Adipocyte (in vitro differentiated cells): ENCODE results near the gene RAB11FIP3.

Experiments used
- DNase-seq: peaks from one replicate; pipeline ENCODE4 v3.0.0-alpha.2; 2015; ENCODE audit warnings: low read depth
- H3K27me3 ChIP-seq: replicated peaks from 2 replicates; pipeline ENCODE4 v1.7.0; 2013; ENCODE audit warnings: mild to moderate bottlenecking, low read length, moderate library complexity; ENCODE audit not compliant: control insufficient read depth, insufficient read depth
- H3K36me3 ChIP-seq: 2 replicates; pipeline ENCODE4 v1.7.0; 2013; ENCODE audit warnings: low read length, mild to moderate bottlenecking, moderate library complexity; ENCODE audit not compliant: control insufficient read depth, insufficient read depth, severe bottlenecking
- H3K4me1 ChIP-seq: 2 replicates; pipeline ENCODE4 v1.7.0; 2013; ENCODE audit warnings: mild to moderate bottlenecking, low read length, moderate library complexity; ENCODE audit not compliant: control insufficient read depth, insufficient read depth
- H3K4me3 ChIP-seq: 2 replicates; pipeline ENCODE4 v1.7.0; 2013; ENCODE audit warnings: mild to moderate bottlenecking, low read length, moderate library complexity
- H3K9ac ChIP-seq: 2 replicates; pipeline ENCODE4 v1.7.0; 2013; ENCODE audit warnings: mild to moderate bottlenecking, low read length, moderate library complexity
- H3K9me3 ChIP-seq: 2 replicates; pipeline ENCODE4 v1.7.0; 2013; ENCODE audit warnings: mild to moderate bottlenecking, low read length, moderate library complexity; ENCODE audit not compliant: control insufficient read depth

The RAB11FIP3 gene

GRCh38 chr16:563072-563644, 137.7 kb downstream of the RAB11FIP3 start:
- H3K27me3 ChIP-seq, result peaks cover 14% of the 10 kb centered on the region
- no peak overlapping the region for H3K4me3 ChIP-seq
- no peaks in the 10 kb centered on the region for H3K36me3 ChIP-seq
- peaks cover 10% of the 10 kb centered on the region for H3K4me1 ChIP-seq
- H3K9ac ChIP-seq, result no peak overlapping the region
- H3K9me3 ChIP-seq, result no peaks in the 10 kb centered on the region
- no peak for DNase-seq

- H3K36me3 ChIP-seq, result no peaks in the 10 kb centered on the region
- no peak overlapping the region for H3K4me3 ChIP-seq
- H3K9ac ChIP-seq, result no peak overlapping the region
- H3K27me3 ChIP-seq, result peaks cover 8% of the 10 kb centered on the region
- no peak for DNase-seq
- peaks cover 15% of the 10 kb centered on the region for H3K4me1 ChIP-seq
- H3K9me3 ChIP-seq, result no peaks in the 10 kb centered on the region
Measured at GRCh38 chr16:564690-565418, 139.4 kb downstream of the RAB11FIP3 start.

- Histone ChIP-seq H3K36me3 (no peaks in the 10 kb centered on the region), H3K4me3 (no peak overlapping the region), H3K27me3 (peaks cover 8% of the 10 kb centered on the region), H3K9ac (no peak overlapping the region), H3K4me1 (peaks cover 15% of the 10 kb centered on the region), H3K9me3 (no peaks in the 10 kb centered on the region)
- DNase-seq, result peak; percentile 28
Measured at GRCh38 chr16:565419-566330, 140.2 kb downstream of the RAB11FIP3 start.

DNA sequence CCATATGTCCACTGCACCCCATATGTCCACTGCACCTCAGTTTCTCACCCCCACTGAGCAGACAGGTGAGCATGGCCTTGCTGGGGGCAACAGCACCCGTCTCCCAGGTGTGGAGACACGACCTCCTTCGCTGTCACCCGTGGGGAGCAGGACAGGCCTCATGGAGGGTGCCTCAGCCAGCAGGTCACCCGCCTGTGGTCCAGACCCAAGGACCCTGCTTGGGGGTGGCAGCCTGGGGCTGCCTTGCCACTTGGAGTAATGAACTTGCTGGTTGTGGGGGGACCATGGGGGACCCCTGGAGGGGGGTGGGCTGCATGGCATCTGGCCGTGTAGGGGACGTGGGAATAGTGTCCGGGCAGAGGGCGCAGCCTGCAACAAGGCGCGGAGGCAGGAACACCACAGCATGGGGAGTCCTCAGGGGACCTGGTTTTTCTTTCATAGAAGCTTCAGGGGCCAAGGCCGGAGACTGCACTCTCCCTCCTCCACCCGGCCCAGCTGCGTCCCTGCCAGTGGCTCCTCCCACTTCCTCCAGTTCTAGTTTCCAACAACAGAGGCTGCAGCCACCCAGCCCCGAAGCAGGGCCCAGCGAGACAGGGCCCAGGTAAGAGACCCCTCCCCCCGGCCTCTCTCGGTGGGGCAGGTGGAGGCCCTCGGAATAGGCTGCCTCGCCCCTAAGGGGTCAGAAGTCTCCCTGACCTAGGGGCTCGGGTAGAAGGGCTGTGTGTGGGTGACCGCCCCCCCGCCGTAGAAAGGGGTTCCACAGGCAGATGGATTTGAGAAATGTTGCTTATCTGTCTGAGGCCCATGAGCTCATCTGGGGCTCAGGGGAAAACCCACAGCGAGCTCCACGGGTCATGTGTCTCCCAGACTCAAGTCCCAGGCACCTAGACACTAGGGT, 141.3 kb downstream of the RAB11FIP3 start, which contains the start of gene NHLRC4:
Gene NHLRC4, plus strand, starts transcription at position 531 of the 898 bp plus-strand sequence. CDS start 1,043 bp downstream, outside the sequence.
- Histone ChIP-seq H3K9me3 (no peaks in the 10 kb centered on the region), H3K27me3 (peaks cover 2% of the 10 kb centered on the region), H3K9ac (peak within 1 kb of the TSS; percentile 66), H3K36me3 (no peaks in the 10 kb centered on the region), H3K4me1 (peaks cover 15% of the 10 kb centered on the region), H3K4me3 (peak within 1 kb of the TSS; percentile 47)
- peak; percentile 42 for DNase-seq

DNA sequence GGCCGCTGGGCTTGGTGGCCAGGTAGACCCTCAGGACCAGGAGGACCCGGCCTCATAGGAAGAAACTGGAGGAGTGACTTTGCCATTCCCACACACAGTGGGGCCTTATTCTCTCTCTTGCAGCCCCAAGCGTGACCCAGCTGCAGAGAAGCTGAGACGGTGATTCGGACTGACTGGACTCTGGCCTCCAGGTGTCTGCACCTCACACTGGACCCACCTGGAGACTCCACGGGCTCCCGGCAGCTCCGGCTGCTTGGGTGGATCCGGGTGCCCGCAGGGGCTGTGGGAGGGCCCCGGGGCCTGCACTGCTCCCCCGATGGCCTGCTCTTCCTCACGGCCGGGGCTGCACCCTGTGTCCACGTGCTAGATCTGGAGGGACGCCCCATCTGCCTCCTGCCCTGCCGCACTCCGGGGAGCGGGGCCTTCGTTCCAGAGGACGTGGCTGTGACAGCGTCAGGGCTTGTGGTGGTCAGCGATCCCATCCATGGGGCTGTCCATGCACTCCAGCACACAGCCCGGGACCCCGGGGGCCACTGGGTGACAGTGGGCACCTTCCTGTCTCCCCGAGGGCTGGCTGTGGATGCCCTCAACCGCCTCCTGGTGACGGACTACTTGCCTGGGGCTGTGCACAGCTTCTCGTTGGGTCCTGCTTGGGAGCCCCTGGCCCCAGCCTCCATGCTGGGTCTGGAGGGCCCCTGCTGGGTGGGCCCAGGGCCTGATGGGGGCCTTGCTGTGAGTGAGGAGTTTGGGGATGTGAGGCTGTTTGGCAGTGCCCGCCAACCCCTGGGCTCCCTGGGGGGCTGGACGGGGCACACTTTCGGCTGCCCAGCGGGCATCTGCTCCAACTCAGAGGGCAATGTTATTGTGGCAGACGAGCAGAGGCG, 142.2 kb downstream of the RAB11FIP3 start:
- H3K9me3 ChIP-seq, result no peaks in the 10 kb centered on the region
- H3K27me3 ChIP-seq, result no peaks in the 10 kb centered on the region
- no peak overlapping the region for H3K4me3 ChIP-seq
- no peak for DNase-seq
- H3K4me1 ChIP-seq, result peaks cover 15% of the 10 kb centered on the region
- H3K36me3 ChIP-seq, result no peaks in the 10 kb centered on the region
- H3K9ac ChIP-seq, result peak overlapping the region; percentile 66

GRCh38 chr16:568401-569258, 143.2 kb downstream of the RAB11FIP3 start:
- no peak for DNase-seq
- Histone ChIP-seq H3K9ac (peak overlapping the region; percentile 86), H3K36me3 (no peaks in the 10 kb centered on the region), H3K9me3 (no peaks in the 10 kb centered on the region), H3K4me3 (peak overlapping the region; percentile 87), H3K4me1 (peaks cover 15% of the 10 kb centered on the region), H3K27me3 (no peaks in the 10 kb centered on the region)

DNA sequence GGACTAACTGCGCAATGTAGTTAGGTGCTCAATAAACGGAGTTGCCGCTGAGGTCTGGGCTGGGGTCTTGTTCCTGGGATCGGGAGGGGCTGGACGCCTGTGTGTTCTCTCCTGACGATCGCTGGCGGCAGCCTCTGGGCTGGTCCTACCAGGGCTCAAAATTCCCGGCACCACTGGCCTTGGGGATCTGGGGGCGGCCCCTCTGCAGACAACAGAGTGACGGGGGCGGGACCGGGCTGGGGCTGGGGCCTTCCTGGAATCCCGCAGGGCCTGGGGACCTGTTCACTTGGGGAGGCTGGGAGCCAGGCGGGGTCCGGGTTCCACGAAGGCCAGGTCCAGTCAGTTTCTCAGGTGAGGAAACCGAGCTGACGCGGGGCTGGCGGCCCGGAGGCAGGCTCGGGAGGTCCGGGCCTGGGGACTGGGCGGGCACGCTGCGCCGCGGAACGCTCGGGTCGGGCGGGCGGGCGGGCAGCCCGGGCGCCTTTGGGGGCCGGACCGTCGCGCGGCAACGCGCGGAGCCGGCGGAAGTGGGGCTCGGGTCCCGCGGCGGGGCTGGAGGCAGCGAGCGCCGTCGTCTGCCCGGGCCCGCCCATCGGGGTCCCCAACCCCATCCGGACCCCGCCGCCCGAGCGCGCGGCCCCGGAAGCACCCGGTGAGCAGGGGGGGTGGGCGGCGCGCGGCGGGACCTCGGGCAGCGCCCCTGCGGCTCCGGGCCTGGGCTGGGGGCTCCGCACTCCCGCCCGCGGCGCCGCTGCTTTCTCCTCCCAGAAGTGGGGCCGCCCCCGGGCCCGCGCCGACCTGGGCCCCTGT, 144.2 kb downstream of the RAB11FIP3 start, which contains the start of gene PIGQ:
Gene PIGQ, plus strand, starts transcription at position 524 of the 810 bp plus-strand sequence. CDS start 4,107 bp downstream, outside the sequence.
- peak; percentile 80 for DNase-seq
- peak within 1 kb of the TSS; percentile 87 for H3K4me3 ChIP-seq
- peaks cover 9% of the 10 kb centered on the region for H3K36me3 ChIP-seq
- no peaks in the 10 kb centered on the region for H3K9me3 ChIP-seq
- peaks cover 15% of the 10 kb centered on the region for H3K4me1 ChIP-seq
- H3K27me3 ChIP-seq, result no peaks in the 10 kb centered on the region
- H3K9ac ChIP-seq, result peak within 1 kb of the TSS; percentile 86
